Activated B cell treated with CpG ODN at 0.5 μM for 24 hours (primary cell): Measurements from ENCODE around the gene CD70. TPM values are rescaled to one million over a fixed set of nuclear protein-coding genes. Genes with fewer than 3 reads are reported as not detected.

Experiments
- ATAC-seq: fragments of 200-7000 bp; cut with Tn5 transposase; one replicate; pipeline ENCODE4 v1.10.0; 2021; ENCODE audit warnings: low read depth, mild to moderate bottlenecking, moderate library complexity
- CTCF ChIA-PET: fragments of 350-600 bp; sonication (Branson Sonifier 250); formaldehyde crosslinking; loops from one replicate; lab custom pipeline; 2021; ENCODE audit warnings: antibody characterized with exemption; lab: Charles Lee
- POLR2A ChIA-PET: fragments of 350-600 bp; sonication (Branson Sonifier 250); formaldehyde crosslinking; loops from one replicate; lab custom pipeline; 2021; ENCODE audit warnings: antibody characterized with exemption; lab: Charles Lee
- DNase-seq: peaks from one replicate; pipeline ENCODE4 v3.0.0; 2022
- H3K27ac Mint-ChIP-seq: one replicate; pipeline ENCODE4 v1.8.0; 2020; ENCODE audit warnings: mixed read lengths
- H3K27me3 Mint-ChIP-seq: one replicate; pipeline ENCODE4 v1.8.0; 2021; ENCODE audit warnings: mixed read lengths
- H3K36me3 Mint-ChIP-seq: one replicate; pipeline ENCODE4 v1.8.0; 2021; ENCODE audit warnings: low read depth, mixed read lengths
- H3K4me1 Mint-ChIP-seq: one replicate; pipeline ENCODE4 v1.8.0; 2021; ENCODE audit warnings: mixed read lengths
- H3K4me3 Mint-ChIP-seq: one replicate; pipeline ENCODE4 v1.8.0; 2020; ENCODE audit warnings: mild to moderate bottlenecking, mixed read lengths
- H3K9me3 Mint-ChIP-seq: one replicate; pipeline ENCODE4 v1.8.0; 2020; ENCODE audit warnings: mixed read lengths
- intact Hi-C: fragments of 100-400 bp; cut with micrococcal nuclease; formaldehyde crosslinking; loops from one replicate; pipeline ENCODE4 v1.15.1; 2024
- total RNA-seq: library from RNA; stranded (reverse); gene quantifications from 2 replicates; pipeline ENCODE4 v1.2.3, GENCODE V29; 2022
- TF ChIP-seq, protein P1 (sequence below): fragments of 200-600 bp; IDR thresholded peaks from one replicate; pipeline ENCODE4 v1.8.0; 2022; ENCODE audit warnings: antibody characterized with exemption, mild to moderate bottlenecking

CD70 gene
- total RNA-seq, 1 donor from 2014 or later = 29.3 TPM

DNA sequence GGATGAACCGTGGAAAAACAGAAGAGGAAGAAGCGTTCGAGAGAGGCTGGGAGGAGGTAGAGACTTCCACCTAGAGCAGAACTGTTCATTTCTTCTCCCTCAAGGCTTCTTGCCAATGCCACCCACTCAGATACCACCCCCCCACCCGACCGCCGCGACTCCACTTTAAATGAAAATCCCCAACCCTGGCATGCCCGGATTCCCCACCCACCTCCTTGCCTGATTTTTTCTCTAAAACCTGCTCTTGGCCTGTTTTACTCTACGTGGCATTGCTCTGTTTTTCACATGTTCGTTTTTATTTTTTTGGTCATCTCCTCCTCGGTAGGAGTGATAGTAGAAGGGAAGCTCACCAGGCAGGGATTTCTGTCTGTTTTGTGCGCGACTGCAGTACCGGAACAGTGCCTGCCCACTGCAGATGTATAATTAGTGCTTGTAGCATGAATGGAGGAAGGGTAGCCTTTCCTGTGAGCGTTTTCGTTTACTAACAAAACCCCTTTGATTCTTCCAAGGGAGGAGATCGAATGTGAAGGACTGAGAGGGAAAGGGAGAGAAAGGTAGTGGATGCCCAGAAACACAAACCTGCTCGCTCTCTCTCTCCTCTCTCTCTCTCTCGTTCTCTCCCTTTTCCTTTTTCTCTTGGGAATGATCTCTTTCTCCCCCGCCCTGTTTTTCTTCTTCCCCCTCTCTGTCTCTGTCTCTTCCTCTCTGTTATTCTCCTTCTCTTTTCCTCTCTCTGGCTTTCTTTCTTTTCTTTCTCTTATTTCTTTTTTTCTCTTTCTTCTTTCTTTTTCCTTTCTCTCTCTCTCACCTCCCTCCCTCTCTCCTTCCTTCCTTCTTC, 2.2 kb downstream of the CD70 start:
- Mint-ChIP-seq H3K9me3 (no peaks in the 10 kb centered on the region), H3K27me3 (peaks cover 9% of the 10 kb centered on the region), H3K27ac (peak overlapping the region; percentile 82), H3K4me1 (peaks cover 63% of the 10 kb centered on the region), H3K4me3 (peak overlapping the region; percentile 88), H3K36me3 (peaks cover 22% of the 10 kb centered on the region)
- ATAC-seq (peak; percentile 35), DNase-seq (peak; percentile 38)
- ChIA-PET POLR2A (interaction anchor here (0.5 to 3.1 kb wide), 8 partner anchors 11 to 271 kb away, joined by 3 to 38 read pairs (median 12); partner anchors contain the start of gene TNFSF9), CTCF (no interaction called here)
- intact Hi-C loops = loop anchor here (1.0 to 5.0 kb wide), 7 partner anchors 10 to 274 kb away; partner anchors contain the start of gene CLPP
- TF ChIP-seq, protein P1, sequence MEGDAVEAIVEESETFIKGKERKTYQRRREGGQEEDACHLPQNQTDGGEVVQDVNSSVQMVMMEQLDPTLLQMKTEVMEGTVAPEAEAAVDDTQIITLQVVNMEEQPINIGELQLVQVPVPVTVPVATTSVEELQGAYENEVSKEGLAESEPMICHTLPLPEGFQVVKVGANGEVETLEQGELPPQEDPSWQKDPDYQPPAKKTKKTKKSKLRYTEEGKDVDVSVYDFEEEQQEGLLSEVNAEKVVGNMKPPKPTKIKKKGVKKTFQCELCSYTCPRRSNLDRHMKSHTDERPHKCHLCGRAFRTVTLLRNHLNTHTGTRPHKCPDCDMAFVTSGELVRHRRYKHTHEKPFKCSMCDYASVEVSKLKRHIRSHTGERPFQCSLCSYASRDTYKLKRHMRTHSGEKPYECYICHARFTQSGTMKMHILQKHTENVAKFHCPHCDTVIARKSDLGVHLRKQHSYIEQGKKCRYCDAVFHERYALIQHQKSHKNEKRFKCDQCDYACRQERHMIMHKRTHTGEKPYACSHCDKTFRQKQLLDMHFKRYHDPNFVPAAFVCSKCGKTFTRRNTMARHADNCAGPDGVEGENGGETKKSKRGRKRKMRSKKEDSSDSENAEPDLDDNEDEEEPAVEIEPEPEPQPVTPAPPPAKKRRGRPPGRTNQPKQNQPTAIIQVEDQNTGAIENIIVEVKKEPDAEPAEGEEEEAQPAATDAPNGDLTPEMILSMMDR = no peak

DNA sequence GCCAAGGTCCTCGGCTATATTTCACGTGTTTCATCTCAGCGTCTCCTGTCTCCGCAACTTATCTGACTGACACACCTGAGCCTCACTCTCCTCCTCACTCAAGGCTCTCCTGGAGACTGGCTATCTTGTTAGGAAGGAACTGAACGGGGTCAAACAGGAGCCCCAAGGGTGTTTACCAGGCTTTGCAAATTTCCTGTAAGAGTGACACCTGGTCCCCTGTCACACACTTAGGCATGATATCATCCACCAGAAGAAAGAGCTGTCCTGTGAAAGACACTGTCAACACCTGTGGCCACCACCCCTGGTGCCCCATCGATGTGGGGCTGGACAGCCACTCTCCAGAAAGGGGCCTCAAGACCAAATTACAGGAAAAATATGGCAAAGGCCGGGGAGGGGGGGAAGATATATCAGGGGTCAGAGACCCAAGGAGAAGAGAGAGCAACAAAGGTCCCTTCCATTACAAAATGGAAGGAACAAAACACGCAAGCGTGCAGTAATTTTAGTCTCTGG, 2.9 kb downstream of the CD70 start:
- H3K36me3 Mint-ChIP-seq = peaks cover 22% of the 10 kb centered on the region
- peak overlapping the region; percentile 88 for H3K4me3 Mint-ChIP-seq
- CTCF ChIA-PET = interaction anchor here (0.6 to 1.4 kb wide), 4 partner anchors 44 to 71 kb away, joined by 3 to 6 read pairs (median 4); no protein-coding TSS in a partner anchor
- intact Hi-C loops = loop anchor here (1.0 to 5.0 kb wide), 7 partner anchors 10 to 275 kb away; partner anchors contain the start of gene CLPP
- ATAC-seq = peak; percentile 16
- POLR2A ChIA-PET = interaction anchor here (0.5 to 3.1 kb wide), 15 partner anchors 11 to 213 kb away, joined by 3 to 38 read pairs (median 5); no protein-coding TSS in a partner anchor
- TF ChIP-seq, protein P1 = no peak
- H3K9me3 Mint-ChIP-seq = no peaks in the 10 kb centered on the region
- peak overlapping the region; percentile 82 for H3K27ac Mint-ChIP-seq
- peaks cover 61% of the 10 kb centered on the region for H3K4me1 Mint-ChIP-seq
- peak; percentile 34 for DNase-seq
- H3K27me3 Mint-ChIP-seq = peaks cover 5% of the 10 kb centered on the region

GRCh38 chr19:6587093-6587820, 3.7 kb downstream of the CD70 start:
- CTCF ChIA-PET = interaction anchor here (0.6 to 1.4 kb wide), 5 partner anchors 44 to 70 kb away, joined by 3 to 6 read pairs (median 4); no protein-coding TSS in a partner anchor
- peak; percentile 36 for ATAC-seq
- Mint-ChIP-seq H3K36me3 (peaks cover 23% of the 10 kb centered on the region), H3K9me3 (no peaks in the 10 kb centered on the region), H3K4me3 (peak overlapping the region; percentile 88), H3K27me3 (peaks cover 5% of the 10 kb centered on the region), H3K4me1 (peaks cover 57% of the 10 kb centered on the region), H3K27ac (peak overlapping the region; percentile 82)
- DNase-seq = peak; percentile 47
- TF ChIP-seq, protein P1 = no peak
- POLR2A ChIA-PET = interaction anchor here (0.5 to 3.1 kb wide), 19 partner anchors 8 to 482 kb away, joined by 3 to 38 read pairs (median 5); partner anchors contain the start of gene ZNF557
- intact Hi-C loops = loop anchor here (5.0 kb wide), 1 partner anchor 225 kb away; the partner anchor contains the start of gene CLPP

- POLR2A ChIA-PET = interaction anchor here (0.6 to 2.5 kb wide), 10 partner anchors 8 to 95 kb away, joined by 3 to 38 read pairs (median 5); no protein-coding TSS in a partner anchor
- Mint-ChIP-seq H3K27me3 (peaks cover 5% of the 10 kb centered on the region), H3K27ac (peak overlapping the region; percentile 82), H3K36me3 (peaks cover 23% of the 10 kb centered on the region), H3K4me1 (peaks cover 54% of the 10 kb centered on the region), H3K4me3 (peak overlapping the region; percentile 88), H3K9me3 (no peaks in the 10 kb centered on the region)
- ATAC-seq = no peak
- TF ChIP-seq, protein P1 = no peak
- CTCF ChIA-PET = interaction anchor here (0.6 to 1.4 kb wide), 3 partner anchors 45 to 75 kb away, joined by 3 to 4 read pairs (median 3); no protein-coding TSS in a partner anchor
- DNase-seq = no peak
- intact Hi-C loops = loop anchor here (5.0 kb wide), 1 partner anchor 224 kb away; the partner anchor contains the start of gene CLPP
These were observed 4.2 kb downstream of the CD70 start for GRCh38 chr19:6586726-6587092.
